Kidney (tissue), 14 donors: ENCODE measurements around the gene SPAG6. TPM values are rescaled to one million over a fixed set of nuclear protein-coding genes. Genes with fewer than 3 reads are reported as not detected.
A peak's percentile ranks its signal among the peaks of the same experiment; 100 is the strongest.

Experiments
- DNase-seq, 5 donors: peaks; one replicate each; pipeline ENCODE4 v3.0.0-alpha.2; 2013 to 2020
- FAIRE-seq: peaks from 2 replicates; lab custom pipeline; 2012; peaks lifted over from hg19 to GRCh38; lab: Jason Lieb, UNC
- H3K27ac ChIP-seq, 2 donors: one replicate each; pipeline ENCODE4 v1.7.0; 2013; ENCODE audit warnings: low read depth in 2 of 2, low read length in 2 of 2, inconsistent platforms in 1 of 2
- H3K27me3 ChIP-seq: one replicate; pipeline ENCODE4 v1.7.1; 2013; ENCODE audit warnings: low read length, inconsistent platforms; ENCODE audit not compliant: control insufficient read depth, insufficient read depth
- H3K36me3 ChIP-seq, 3 donors: one replicate each; pipeline versions ENCODE4 v1.7.0 to v1.7.1; 2013; ENCODE audit warnings: low read length in 3 of 3, control low read depth in 1 of 3, inconsistent platforms in 1 of 3; ENCODE audit not compliant: insufficient read depth in 3 of 3, control insufficient read depth in 2 of 3
- H3K4me1 ChIP-seq, 3 donors: one replicate each; pipeline versions ENCODE4 v1.7.0 to v1.7.1; 2013; ENCODE audit warnings: low read length in 3 of 3, inconsistent platforms in 1 of 3, low read depth in 1 of 3; ENCODE audit not compliant: control insufficient read depth in 2 of 3, insufficient read depth in 2 of 3
- H3K4me3 ChIP-seq, 3 donors: one replicate each; pipeline versions ENCODE4 v1.7.0 to v1.8.1; 2013; ENCODE audit warnings: low read length in 3 of 3, control low read depth in 1 of 3, inconsistent platforms in 1 of 3
- H3K9ac ChIP-seq, 3 donors: one replicate each; pipeline versions ENCODE4 v1.7.0 to v1.7.1; 2013; ENCODE audit warnings: low read length in 3 of 3, control low read depth in 1 of 3, inconsistent platforms in 1 of 3
- H3K9me3 ChIP-seq, 3 donors: one replicate each; pipeline versions ENCODE4 v1.7.0 to v1.7.1; 2013; ENCODE audit warnings: low read length in 3 of 3, control low read depth in 1 of 3, inconsistent platforms in 1 of 3; ENCODE audit not compliant: control insufficient read depth in 2 of 3, insufficient read depth in 1 of 3
- CTCF ChIP-seq: IDR thresholded peaks from 3 replicates; pipeline ENCODE4 v1.5.1; 2012; ENCODE audit warnings: mild to moderate bottlenecking, moderate library complexity, borderline replicate concordance; ENCODE audit not compliant: insufficient read depth; ENCODE audit errors: extremely low read depth
- intact Hi-C: fragments of 100-400 bp; cut with DNase I; formaldehyde crosslinking; loops from one replicate; pipeline ENCODE4 v1.11.1; 2022
- polyA plus RNA-seq: library from polyadenylated mRNA; stranded (reverse); fragments of 350-450 nt; fragmentation: Illumina TruSeq; extraction: RNeasy Lipid Tissue Mini Kit (QIAGEN cat#74804); gene quantifications from one replicate; pipeline ENCODE4 v1.2.3, GENCODE V29; 2014; ENCODE audit warnings: low read depth, low replicate concordance; ENCODE audit not compliant: insufficient read depth
- total RNA-seq: library from RNA; stranded (reverse); fragmentation: NEBNext Ultra II Directional; extraction: Animal tissue kit (Norgen Biotek cat#: 25700); gene quantifications from one replicate; pipeline ENCODE4 v1.2.1, GENCODE V29; 2021
- donor health status: control.
- donor health status: control.
- donor health status: control.
- donor health status: control.
- donor health status: control.
- donor health status: DM: yes; HTN: yes; CAD: no.
- donor health status: Normal renal cell carcinoma (clear cell type).

The SPAG6 gene
- total and polyA plus RNA-seq, 2 donors from 2014 or later, result 0.30 to 8.4 TPM

GRCh38 chr10:22436526-22436892 lies 91.2 kb downstream of the SPAG6 start:
- Histone ChIP-seq H3K4me3 (peak overlapping the region in 1 of 3 donors; percentile 76), H3K9ac (peak overlapping the region in 1 of 3 donors; percentile 86), H3K36me3 (no peaks in the 10 kb centered on the region), H3K9me3 (peaks cover 0 to 10% (median 5%) of the 10 kb centered on the region in 3 donors), H3K27ac (peak overlapping the region; percentile 89 to 93), H3K4me1 (peaks cover 0 to 2% (median 0%) of the 10 kb centered on the region in 3 donors), H3K27me3 (no peaks in the 10 kb centered on the region)
- intact Hi-C loops, result no loop called here
- FAIRE-seq (no peak), DNase-seq (peak in 1 of 5 donors; percentile 86)
- TF ChIP-seq CTCF, result no peak

- Histone ChIP-seq H3K9me3 (peaks cover 0 to 10% (median 5%) of the 10 kb centered on the region in 3 donors), H3K4me1 (peaks cover 0 to 2% (median 0%) of the 10 kb centered on the region in 3 donors), H3K36me3 (no peaks in the 10 kb centered on the region), H3K27ac (peak overlapping the region; percentile 89 to 93), H3K9ac (peak overlapping the region; percentile 56 to 86 (median 79)), H3K4me3 (peak overlapping the region; percentile 68 to 77 (median 76)), H3K27me3 (no peaks in the 10 kb centered on the region)
- intact Hi-C loops, result no loop called here
- peak; percentile 93 to 97 (median 95) for DNase-seq
- no peak for TF ChIP-seq CTCF
- FAIRE-seq, result no peak
Observed at GRCh38 chr10:22436893-22437619, 91.8 kb downstream of the SPAG6 start.

- Histone ChIP-seq H3K4me3 (peak overlapping the region; percentile 68 to 77 (median 76)), H3K9me3 (peaks cover 0 to 10% (median 5%) of the 10 kb centered on the region in 3 donors), H3K27ac (peak overlapping the region; percentile 89 to 93), H3K36me3 (no peaks in the 10 kb centered on the region), H3K9ac (peak overlapping the region; percentile 56 to 86 (median 79)), H3K4me1 (peaks cover 0 to 2% (median 0%) of the 10 kb centered on the region in 3 donors), H3K27me3 (no peaks in the 10 kb centered on the region)
- intact Hi-C loops, result no loop called here
- FAIRE-seq, result no peak
- DNase-seq, result peak in 2 of 5 donors; percentile 75 to 76
- TF ChIP-seq CTCF, result no peak
Observed at GRCh38 chr10:22437620-22438588, 92.6 kb downstream of the SPAG6 start.
